ENCODE data around the gene TMEM178A. TPM values are rescaled to one million over a fixed set of nuclear protein-coding genes. Genes with fewer than 3 reads are reported as not detected.

Gene TMEM178A
- total and polyA plus RNA-seq, 2 of the 8 experiments (the other 6 are each of a cell fraction or from before 2014, with no cell fraction given), result 11.2 to 14.9 TPM

DNA sequence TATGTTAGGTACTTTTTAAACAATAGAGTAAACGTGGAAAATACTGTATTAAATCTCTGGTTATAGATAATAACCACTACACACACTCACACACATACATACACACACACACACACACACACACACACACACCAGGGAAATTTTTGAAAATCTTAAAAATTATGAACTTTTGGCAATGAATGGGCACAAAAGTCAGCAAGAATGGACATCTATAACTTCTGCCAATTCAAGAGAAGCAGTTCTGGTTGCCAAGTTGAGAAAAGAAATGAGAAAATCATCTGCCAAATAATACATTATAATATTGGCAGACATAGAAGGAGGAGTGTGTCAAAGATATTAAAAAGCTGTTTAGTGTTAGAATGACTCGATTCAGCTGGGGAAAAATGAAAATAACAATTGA is 42.9 kb upstream of the TMEM178A start:
- Histone ChIP-seq H3K4ac (replicated peaks; ENCODE audit: insufficient read length, low read depth, low read length) (no peak overlapping the region), H3K36me3 (ENCODE audit: control insufficient read depth in 2 of 4, insufficient read depth in 4 of 4, low read length in 3 of 4) (no peaks in the 10 kb centered on the region; a peak in 1 of 8 replicates), H2AFZ (ENCODE audit: low read length) (no peak overlapping the region), H2BK12ac (ENCODE audit: low read depth, low read length) (no peak overlapping the region), H2BK5ac (ENCODE audit: low read depth, low read length) (no peak overlapping the region), H3K4me1 (replicated peaks in 1 of 4; ENCODE audit: control insufficient read depth in 3 of 4, insufficient read depth in 4 of 4, low read length in 3 of 4) (peaks cover 0 to 4% (median 0%) of the 10 kb centered on the region in 4 experiments; a peak in 1 of 7 replicates), H3K4me3 (ENCODE audit: extremely low read depth in 1 of 4, insufficient read depth in 2 of 4, low read depth in 3 of 4, low read length in 4 of 4) (no peak overlapping the region), H2BK15ac (ENCODE audit: low read length) (no peak overlapping the region), H2AK5ac (ENCODE audit: low read depth, low read length) (no peak overlapping the region), H4K91ac (replicated peaks; ENCODE audit: insufficient read length, low read length) (no peak overlapping the region), H2BK20ac (ENCODE audit: low read length) (no peak overlapping the region), H3K79me1 (ENCODE audit: low read depth, low read length) (no peaks in the 10 kb centered on the region), H4K20me1 (replicated peaks in 1 of 2; ENCODE audit: control insufficient read depth in 1 of 2, insufficient read depth in 2 of 2, low read length in 2 of 2) (no peaks in the 10 kb centered on the region), H4K5ac (ENCODE audit: insufficient read length, low read depth, low read length) (no peak overlapping the region), H3K56ac (replicated peaks; ENCODE audit: insufficient read length, low read depth, low read length) (no peak overlapping the region), H2BK120ac (replicated peaks; ENCODE audit: low read depth, low read length) (no peak overlapping the region), H3K79me2 (ENCODE audit: control insufficient read depth in 1 of 2, insufficient read depth in 2 of 2, low read length in 2 of 2) (no peaks in the 10 kb centered on the region), H3K9me3 (ENCODE audit: insufficient read depth in 2 of 2, low read depth in 1 of 2, low read length in 1 of 2) (no peaks in the 10 kb centered on the region), H3K23me2 (ENCODE audit: low read depth, low read length) (no peaks in the 10 kb centered on the region), H3K27ac (ENCODE audit: low read depth, low read length) (no peak overlapping the region), H3K23ac (ENCODE audit: insufficient read length) (no peak overlapping the region), H3K27me3 (replicated peaks in 1 of 4; ENCODE audit: control insufficient read depth in 3 of 4, extremely low read depth in 1 of 4, insufficient read depth in 3 of 4, low read length in 3 of 4) (no peaks in the 10 kb centered on the region), H3K9ac (replicated peaks in 1 of 4; ENCODE audit: extremely low read depth in 1 of 4, low read depth in 3 of 4, low read length in 3 of 4) (no peak overlapping the region), H3K14ac (ENCODE audit: insufficient read length) (no peak overlapping the region), H3K4me2 (ENCODE audit: insufficient read depth in 1 of 2, low read depth in 2 of 2, low read length in 2 of 2) (no peak overlapping the region), H4K8ac (ENCODE audit: extremely low read depth, insufficient read depth, low read length) (no peak overlapping the region), H3K18ac (ENCODE audit: extremely low read depth, low read length) (no peak overlapping the region)
- ChIA-PET POLR2A (ENCODE audit: partially characterized antibody) (no interaction called here), CTCF (ENCODE audit: partially characterized antibody) (interaction anchor here (1.2 to 1.6 kb wide), 2 partner anchors 18 to 189 kb away, joined by 3 read pairs; no protein-coding TSS in a partner anchor)
- TF ChIP-seq YY1 (IDR thresholded peaks at IDR 0.05; ENCODE audit: low read depth, low read length) (no peak), CTBP2 (IDR thresholded peaks at IDR 0.05; ENCODE audit: borderline replicate concordance, insufficient read depth, insufficient read length, low read length) (no peak)
- no peak for FAIRE-seq
- DNase-seq (ENCODE audit: low read depth in 1 of 2, low spot score in 2 of 2), result no peak
- 95% methylated on average over 2 of the region's 2 CpGs; no CpG with 5 or more reads in 1 of the 2 experiments for WGBS, 2 experiments (ENCODE audit: extremely low coverage in 1 of 2, insufficient coverage in 1 of 2, insufficient read length in 1 of 2, insufficient replicate concordance in 2 of 2, low coverage in 1 of 2, low lambda C conversion rate in 2 of 2, missing lambda C conversion rate in 1 of 2)

All from H1 (cell line).